Left cardiac atrium (tissue), 4 donors: ENCODE results near the gene RPP25L. TPM values are rescaled to one million over a fixed set of nuclear protein-coding genes. Genes with fewer than 3 reads are reported as not detected.

Source experiments
- ATAC-seq, 2 donors: fragments of 200-7000 bp; cut with Tn5 transposase; one replicate each; pipeline ENCODE4 v1.9.1; 2020; ENCODE audit warnings: mild to moderate bottlenecking in 2 of 2, moderate library complexity in 2 of 2
- DNase-seq: peaks from one replicate; pipeline ENCODE4 v3.0.0-alpha.2; 2020
- intact Hi-C, 2 donors: fragments of 100-400 bp; cut with DNase I; formaldehyde crosslinking; loops; one replicate each; pipeline versions ENCODE4 v1.14.1 to v1.15.1; 2022 to 2023
- total RNA-seq, 2 donors: library from RNA; stranded (reverse); fragmentation: NEBNext Ultra II Directional; extraction: Animal tissue kit (Norgen Biotek cat#: 25700); gene quantifications; one replicate each; pipeline ENCODE4 v1.2.1, GENCODE V29; 2021
- donor health status: DM: no; HTN: yes; CAD: no.
- donor health status: DM: no; HTN: yes; CAD: no; lungs with severe emphysema.
- donor health status: DM: yes; HTN: yes; CAD: no.
- donor health status: Dilated cardiomyopathy.

The RPP25L gene
- total RNA-seq, 2 donors from 2014 or later, result 20.8 to 27.8 TPM

- intact Hi-C loops, result no loop called here
- DNase-seq (no peak), ATAC-seq (peak; percentile 2 to 19)
Observed at GRCh38 chr9:34577400-34578240, 34.3 kb downstream of the RPP25L start.

GRCh38 chr9:34576597-34577399, 35.1 kb downstream of the RPP25L start:
- no peak for DNase-seq
- peak in 1 of 2 donors; percentile 48 for ATAC-seq
- intact Hi-C loops, result no loop called here

DNA sequence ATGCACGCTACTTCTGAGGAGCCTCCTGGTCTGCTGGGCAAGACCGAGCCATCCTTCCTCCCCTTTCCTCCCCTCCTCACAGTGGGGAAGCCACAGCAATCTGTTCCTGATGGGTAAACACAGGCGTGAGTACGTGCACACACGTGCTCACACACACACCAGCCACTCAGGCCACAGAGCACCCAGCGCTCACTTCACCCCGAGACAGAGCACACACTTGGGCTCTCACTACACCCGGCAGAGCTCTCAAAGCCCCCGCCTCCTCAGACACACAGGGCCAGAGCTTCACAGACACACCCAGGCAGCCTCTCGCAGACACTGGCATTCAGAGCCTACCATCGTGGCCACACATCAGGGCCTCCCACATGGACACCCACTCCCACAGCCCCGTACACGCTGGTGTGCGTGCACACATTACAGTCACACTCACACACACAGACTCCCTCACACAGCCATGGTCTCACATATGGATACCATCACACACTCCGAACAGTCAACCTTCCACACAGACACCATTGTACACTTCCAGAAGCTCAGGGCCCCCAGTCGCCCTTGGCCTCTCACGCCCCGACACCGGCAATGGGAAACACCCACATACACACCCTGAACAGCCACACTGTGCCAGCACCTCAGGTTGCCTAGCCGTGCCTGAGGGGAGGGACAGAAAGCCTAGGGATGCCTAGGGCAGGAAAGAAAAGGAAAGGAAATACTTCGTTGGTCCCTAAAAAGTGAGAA, 35.9 kb downstream of the RPP25L start:
- ATAC-seq (no peak), DNase-seq (no peak)
- intact Hi-C loops, result no loop called here

- no peak for ATAC-seq
- intact Hi-C loops, result no loop called here
- DNase-seq, result no peak
Observed at GRCh38 chr9:34575241-34575640, 36.7 kb downstream of the RPP25L start.

DNA sequence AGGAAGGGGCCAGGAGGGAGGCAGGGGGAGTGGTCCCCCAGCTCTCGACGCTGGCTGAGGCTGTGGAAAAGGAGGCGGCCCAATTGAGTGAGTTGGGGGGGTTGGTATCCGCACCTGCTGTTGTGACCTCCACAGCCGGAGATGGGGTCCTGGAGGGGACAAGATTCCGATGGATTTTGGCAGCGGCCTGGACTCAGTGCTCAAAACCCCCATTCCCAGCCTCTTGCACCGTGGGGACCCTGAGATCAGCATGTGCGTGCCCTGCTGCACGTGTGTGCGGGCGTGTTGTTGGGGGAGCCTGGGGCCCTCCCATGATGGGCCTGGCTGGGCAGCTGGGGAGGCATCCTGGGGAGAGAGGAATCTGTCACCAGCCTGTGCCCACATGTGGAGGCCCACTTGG, 37.3 kb downstream of the RPP25L start:
- ATAC-seq, result no peak
- intact Hi-C loops, result no loop called here
- no peak for DNase-seq

GRCh38 chr9:34573599-34574325, 38.1 kb downstream of the RPP25L start:
- no peak for DNase-seq

DNA sequence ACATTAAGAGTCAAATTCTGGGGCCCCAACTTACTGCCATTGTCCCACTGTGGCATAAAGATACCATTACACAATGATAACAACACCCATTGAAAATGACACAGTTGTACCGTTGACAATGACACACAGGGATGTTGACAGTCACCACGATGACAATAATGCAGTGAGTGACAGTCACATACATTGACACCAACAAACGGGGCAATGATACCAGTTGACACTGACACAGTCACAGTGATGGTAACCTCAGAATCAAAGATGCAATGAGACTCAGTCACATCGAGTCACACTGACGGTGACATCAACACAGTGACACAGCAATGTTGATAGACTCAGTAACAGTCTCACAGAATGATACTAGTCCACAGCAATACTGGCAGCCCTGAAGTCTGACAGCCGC, 39.3 kb downstream of the RPP25L start:
- intact Hi-C loops, result no loop called here
- ATAC-seq, result no peak
- DNase-seq, result no peak

More at GRCh38 chr9:34573599-34574325, 38.1 kb downstream of the RPP25L start:
- intact Hi-C loops, result no loop called here
- no peak for ATAC-seq

- no peak for ATAC-seq
- no peak for DNase-seq
- intact Hi-C loops, result no loop called here
Observed at GRCh38 chr9:34572092-34572491, 39.8 kb downstream of the RPP25L start.

DNA sequence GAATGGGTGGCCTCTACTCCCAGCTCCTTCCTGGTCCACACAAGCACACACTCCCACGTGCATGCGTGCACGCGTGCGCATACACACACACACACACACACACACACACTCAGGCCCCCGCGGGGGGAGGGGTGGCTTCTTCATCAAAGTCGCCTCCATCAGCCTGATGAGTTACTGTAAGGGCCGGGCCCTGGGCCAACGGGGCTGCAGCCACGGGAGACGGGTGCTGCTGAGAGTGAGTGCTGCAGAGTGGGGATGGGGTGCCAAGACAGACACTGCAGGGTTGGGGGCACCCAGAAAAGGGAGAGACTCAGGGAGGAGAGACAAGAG, 40.5 kb downstream of the RPP25L start:
- intact Hi-C loops, result no loop called here
- DNase-seq, result no peak
- peak; percentile 4 to 9 for ATAC-seq

GRCh38 chr9:34570809-34571480, 41.0 kb downstream of the RPP25L start:
- DNase-seq (no peak), ATAC-seq (peak in 1 of 2 donors; percentile 12)
- intact Hi-C loops, result no loop called here

- intact Hi-C loops, result no loop called here
- ATAC-seq (peak; percentile 24 to 56), DNase-seq (no peak)
Observed at GRCh38 chr9:34570376-34570775, 41.5 kb downstream of the RPP25L start.

DNA sequence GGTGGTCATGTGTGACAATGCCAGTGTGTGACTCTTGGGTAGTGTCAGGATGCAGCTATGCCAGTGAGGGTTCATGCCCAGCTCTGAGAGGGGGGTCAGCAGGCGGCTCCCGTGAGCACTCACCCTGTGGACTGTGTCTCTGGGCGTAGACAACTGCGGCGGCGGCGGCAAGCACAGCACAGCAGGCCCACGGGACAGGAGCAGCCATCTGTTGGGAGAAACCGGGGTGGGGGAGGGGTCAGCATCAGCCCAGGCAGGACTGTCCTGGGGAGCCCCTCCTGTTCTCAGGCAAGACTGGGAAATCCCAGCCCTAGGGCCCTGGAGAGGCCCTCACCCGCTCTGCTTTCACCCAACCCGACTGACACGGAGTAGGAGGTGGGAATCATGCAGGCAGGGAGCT, 43.1 kb downstream of the RPP25L start:
- intact Hi-C loops, result no loop called here
- ATAC-seq, result no peak
- no peak for DNase-seq

- DNase-seq, result no peak
- ATAC-seq, result no peak
- intact Hi-C loops, result no loop called here
Observed at GRCh38 chr9:34568133-34568532, 43.8 kb downstream of the RPP25L start.

DNA sequence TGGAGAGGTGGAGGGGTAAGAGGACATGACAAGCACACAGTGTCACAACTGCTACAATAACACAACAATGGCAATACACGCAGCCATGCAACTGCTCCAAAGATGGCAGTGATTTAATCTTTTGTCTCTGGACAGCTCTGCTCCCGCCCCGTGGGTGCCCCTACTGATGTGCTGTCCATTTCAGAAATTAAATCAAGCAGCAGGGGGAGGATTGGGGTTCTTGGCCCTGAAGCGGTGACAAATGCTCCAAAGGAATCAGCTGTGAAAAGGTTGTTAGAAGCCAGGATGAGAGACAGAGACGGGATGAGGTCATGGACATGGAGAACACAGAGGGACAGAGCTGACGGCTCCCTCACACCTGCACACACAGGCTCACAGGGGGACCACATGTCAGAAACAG, 44.9 kb downstream of the RPP25L start:
- DNase-seq, result no peak
- intact Hi-C loops, result no loop called here
- ATAC-seq, result peak; percentile 43 to 68

- DNase-seq, result no peak
- ATAC-seq, result no peak
- intact Hi-C loops, result no loop called here
Observed at GRCh38 chr9:34566322-34566721, 45.6 kb downstream of the RPP25L start.

DNA sequence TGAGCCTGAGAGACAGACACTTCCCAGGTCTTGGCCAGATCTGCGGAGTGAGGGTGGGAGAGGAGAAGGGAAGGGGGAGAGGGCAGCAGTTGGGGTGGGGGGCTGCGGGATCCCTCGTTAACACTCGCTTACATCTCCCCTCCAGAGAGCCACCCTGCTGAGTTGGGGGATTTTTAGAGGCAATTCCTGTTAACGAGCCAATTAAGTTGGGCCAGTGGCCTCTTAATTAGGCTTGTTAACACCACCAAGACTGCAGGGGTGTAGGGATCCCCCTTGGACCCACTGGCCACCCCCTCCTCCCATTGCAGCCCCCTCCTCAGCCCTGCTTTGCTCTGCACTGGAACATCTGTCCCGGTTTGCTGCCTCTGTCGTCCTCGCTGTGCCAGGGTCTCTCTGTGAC, 46.0 kb downstream of the RPP25L start:
- DNase-seq (no peak), ATAC-seq (no peak)
- intact Hi-C loops, result no loop called here

DNA sequence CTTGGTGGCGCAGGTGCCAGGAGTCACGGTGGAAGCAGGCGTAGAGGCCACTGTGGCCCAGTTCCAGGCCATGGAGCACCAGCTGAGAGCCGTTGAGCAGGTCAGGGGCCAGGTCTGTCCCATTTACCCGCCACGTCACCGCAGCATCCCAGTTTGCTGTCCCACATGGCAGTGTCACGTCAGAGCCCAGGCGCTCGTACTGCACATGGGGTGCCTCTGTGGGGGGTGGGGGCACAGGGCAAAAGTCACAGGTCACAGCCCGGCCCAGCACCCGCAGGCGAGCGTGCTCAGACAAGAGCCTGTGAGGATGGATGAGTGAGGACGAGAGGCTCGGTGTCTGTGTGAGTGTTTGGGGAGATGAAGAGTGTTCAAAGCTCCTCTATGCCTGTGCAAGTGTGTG, 47.3 kb downstream of the RPP25L start:
- DNase-seq (no peak), ATAC-seq (no peak)
- intact Hi-C loops, result no loop called here

DNA sequence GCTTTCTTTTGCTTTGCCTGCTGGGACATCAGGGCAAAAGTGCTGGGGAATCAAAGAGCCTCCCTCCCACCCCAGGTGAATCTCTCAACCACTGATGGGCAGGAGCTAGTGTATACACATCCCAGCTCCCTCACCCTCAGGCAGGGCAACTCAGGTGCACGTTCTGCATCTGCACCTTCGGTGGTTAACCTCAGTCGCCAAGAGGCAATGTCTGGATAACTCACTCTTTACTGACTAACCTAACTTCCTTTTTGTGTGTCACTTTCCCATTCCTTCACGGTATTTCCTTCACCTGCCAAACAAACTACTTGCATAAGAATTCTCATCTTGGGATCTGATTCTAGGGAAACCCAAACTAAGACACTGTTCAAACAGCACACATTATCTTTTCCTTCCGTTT, 48.6 kb downstream of the RPP25L start:
- intact Hi-C loops, result no loop called here
- ATAC-seq, result no peak

More for the DNA sequence above, 48.6 kb downstream of the RPP25L start:
- no peak for DNase-seq
